Stomach (tissue), 9 donors: ENCODE data around the gene CNTNAP5. TPM values are rescaled to one million over a fixed set of nuclear protein-coding genes. Genes with fewer than 3 reads are reported as not detected.

Experiments
- DNase-seq, 2 donors: peaks; one replicate each; pipeline versions ENCODE4 v3.0.0 to v3.0.0-alpha.2; 2013 to 2019
- H3K27ac ChIP-seq, 5 donors: fragments of 200-600 bp in 4 of 5; sonication (generic) in 4 of 5; one replicate each; pipeline ENCODE4 v1.5.1; 2013 to 2019; ENCODE audit warnings: mild to moderate bottlenecking in 1 of 5, moderate library complexity in 1 of 5
- H3K27me3 ChIP-seq, 3 donors: fragments of 200-600 bp; sonication (generic); one replicate each; pipeline ENCODE4 v1.5.1; 2017 to 2019; ENCODE audit warnings: mixed run types in 1 of 3
- H3K36me3 ChIP-seq, 4 donors: fragments of 200-600 bp; sonication (generic); 1 replicate in 3 of 4; 2 replicates in 1 of 4; pipeline ENCODE4 v1.5.1; 2016 to 2019
- H3K4me1 ChIP-seq, 4 donors: fragments of 200-600 bp; sonication (generic); one replicate each; pipeline ENCODE4 v1.5.1; 2016 to 2019
- H3K4me3 ChIP-seq, 4 donors: fragments of 200-600 bp; sonication (generic) in 3 of 4; one replicate each; pipeline ENCODE4 v1.5.1; 2016 to 2019; ENCODE audit warnings: mild to moderate bottlenecking in 1 of 4
- H3K9me3 ChIP-seq, 4 donors: fragments of 200-600 bp; sonication (generic); one replicate each; pipeline ENCODE4 v1.5.1; 2016 to 2019
- CTCF ChIP-seq, 7 experiments: fragments of 450-650 bp in 4 of 7; fragments of 200-600 bp in 3 of 7; sonication (generic) in 3 of 7; IDR thresholded peaks; one replicate each; pipeline ENCODE4 v1.5.1; 2016 to 2019; ENCODE audit warnings: antibody characterized with exemption in 7 of 7, control low read depth in 2 of 7, mild to moderate bottlenecking in 1 of 7
- EP300 ChIP-seq: sonication (generic); formaldehyde crosslinking; IDR thresholded peaks from one replicate; pipeline ENCODE4 v1.6.1; 2017; ENCODE audit warnings: antibody characterized with exemption
- POLR2A ChIP-seq, 4 donors: fragments of 450-650 bp; IDR thresholded peaks; one replicate each; pipeline ENCODE4 v1.6.1; 2016; ENCODE audit warnings: antibody characterized with exemption in 4 of 4, control low read depth in 2 of 4, mild to moderate bottlenecking in 1 of 4, moderate library complexity in 1 of 4
- POLR2AphosphoS5 ChIP-seq, 3 donors: sonication (generic); formaldehyde crosslinking; IDR thresholded peaks; one replicate each; pipeline ENCODE4 v1.6.1; 2016; ENCODE audit warnings: antibody characterized with exemption in 3 of 3
- WGBS, 5 donors: extraction: QIAGEN DNeasy Blood & Tissue Kit in 3 of 5; methylation state at CpG; one replicate each; pipeline versions ENCODE4 v1.1.5 to v1.1.7; 2013 to 2018; 5-methylcytosine and 5-hydroxymethylcytosine counted together
- intact Hi-C: fragments of 100-400 bp; cut with DNase I; formaldehyde crosslinking; loops from one replicate; pipeline ENCODE4 v1.15.1; 2023; ENCODE audit warnings: low total_unique reads
- polyA plus RNA-seq, 3 donors: library from polyadenylated mRNA; stranded (reverse); fragments of 200-250 nt; gene quantifications; one replicate each; pipeline ENCODE4 v1.2.3, GENCODE V29; 2013
- total RNA-seq, 5 donors: library from RNA; depleted of rRNA; stranded (reverse); fragments of >200 nt; gene quantifications; one replicate each; pipeline versions ENCODE4 v1.1.0 to v1.2.3, GENCODE V29; 2014 to 2016
- donor health status: healthy with polysubstance abuse.
- donor health status: Bipolar disorder and iron deficiency.
- donor health status: healthy.

Gene CNTNAP5
- total and polyA plus RNA-seq, 8 donors: 1.3 TPM; not detected in 7

- Histone ChIP-seq H3K4me3 (no peak overlapping the region), H3K27me3 (no peaks in the 10 kb centered on the region), H3K36me3 (no peaks in the 10 kb centered on the region), H3K4me1 (no peaks in the 10 kb centered on the region), H3K27ac (no peak overlapping the region), H3K9me3 (no peaks in the 10 kb centered on the region)
- no peak for DNase-seq
- TF ChIP-seq POLR2A (IDR thresholded peaks at IDR 0.05) (no peak), EP300 (no peak), CTCF (IDR thresholded peaks at IDR 0.05) (no peak)
- intact Hi-C loops: no loop called here
- 56 to 86% (median 82%) methylated on average over 4 of the region's 4 CpGs for WGBS, 5 donors
Measured at GRCh38 chr2:124580263-124580662, 555.2 kb downstream of the CNTNAP5 start.

GRCh38 chr2:124582387-124582786 is 557.3 kb downstream of the CNTNAP5 start:
- Histone ChIP-seq H3K4me3 (no peak overlapping the region), H3K9me3 (no peaks in the 10 kb centered on the region), H3K27me3 (no peaks in the 10 kb centered on the region), H3K36me3 (no peaks in the 10 kb centered on the region), H3K27ac (no peak overlapping the region), H3K4me1 (no peaks in the 10 kb centered on the region)
- DNase-seq: no peak
- TF ChIP-seq EP300 (no peak), POLR2AphosphoS5 (IDR thresholded peaks at IDR 0.05) (no peak), CTCF (IDR thresholded peaks at IDR 0.05) (no peak), POLR2A (IDR thresholded peaks at IDR 0.05) (no peak)
- intact Hi-C loops: no loop called here

- no peak overlapping the region for H3K4me3 ChIP-seq
- intact Hi-C loops: no loop called here
- WGBS, 5 donors: 92 to 95% (median 93%) methylated on average over 4 of the region's 4 CpGs
Measured at GRCh38 chr2:124584615-124585014, 559.5 kb downstream of the CNTNAP5 start.

GRCh38 chr2:124585277-124585676 is 560.2 kb downstream of the CNTNAP5 start:
- TF ChIP-seq EP300 (no peak), POLR2AphosphoS5 (IDR thresholded peaks at IDR 0.05) (no peak), CTCF (IDR thresholded peaks at IDR 0.05) (no peak), POLR2A (IDR thresholded peaks at IDR 0.05) (no peak)
- no peaks in the 10 kb centered on the region for H3K9me3 ChIP-seq
- H3K4me3 ChIP-seq: no peak overlapping the region
- no peak for DNase-seq
- WGBS, 5 donors: 64 to 79% (median 72%) methylated on average over 1 of the region's 1 CpG
- no peak overlapping the region for H3K27ac ChIP-seq
- H3K36me3 ChIP-seq: no peaks in the 10 kb centered on the region
- H3K4me1 ChIP-seq: no peaks in the 10 kb centered on the region
- no peaks in the 10 kb centered on the region for H3K27me3 ChIP-seq
- intact Hi-C loops: no loop called here

More at GRCh38 chr2:124584615-124585014, 559.5 kb downstream of the CNTNAP5 start:
- DNase-seq: no peak
- H3K36me3 ChIP-seq: no peaks in the 10 kb centered on the region
- no peak overlapping the region for H3K27ac ChIP-seq
- no peaks in the 10 kb centered on the region for H3K9me3 ChIP-seq
- no peaks in the 10 kb centered on the region for H3K27me3 ChIP-seq
- H3K4me1 ChIP-seq: no peaks in the 10 kb centered on the region
- TF ChIP-seq EP300 (no peak), POLR2A (IDR thresholded peaks at IDR 0.05) (no peak), CTCF (IDR thresholded peaks at IDR 0.05) (no peak), POLR2AphosphoS5 (IDR thresholded peaks at IDR 0.05) (no peak)
